H9 (cell line): ENCODE data around the gene CPNE8. TPM values are rescaled to one million over a fixed set of nuclear protein-coding genes. Genes with fewer than 3 reads are reported as not detected.

Experiments
- DNase-seq: peaks from one replicate; pipeline ENCODE4 v3.0.0-alpha.2; 2017
- H2AFZ ChIP-seq: one replicate; pipeline ENCODE4 v1.6.1; 2013; ENCODE audit warnings: mild to moderate bottlenecking, low read length, control low read depth, moderate library complexity
- H2AK5ac ChIP-seq: 2 replicates; pipeline ENCODE4 v1.6.1; 2013; ENCODE audit warnings: low read length, control low read depth, mixed read lengths; ENCODE audit not compliant: insufficient read length
- H2BK120ac ChIP-seq: one replicate; pipeline ENCODE4 v1.6.1; 2013; ENCODE audit warnings: low read depth, mild to moderate bottlenecking, low read length, control low read depth, inconsistent platforms; ENCODE audit not compliant: poor library complexity, severe bottlenecking
- H2BK12ac ChIP-seq: 2 replicates; pipeline ENCODE4 v1.6.1; 2013; ENCODE audit warnings: low read length, control low read depth, mixed read lengths, low read depth; ENCODE audit not compliant: insufficient read length
- H2BK15ac ChIP-seq: 2 replicates; pipeline ENCODE4 v1.6.1; 2013; ENCODE audit warnings: low read depth, low read length, control low read depth
- H2BK20ac ChIP-seq: one replicate; pipeline ENCODE4 v1.6.1; 2013; ENCODE audit warnings: low read depth, mild to moderate bottlenecking, low read length, control low read depth, inconsistent platforms; ENCODE audit not compliant: poor library complexity, severe bottlenecking
- H2BK5ac ChIP-seq: 2 replicates; pipeline ENCODE4 v1.6.1; 2013; ENCODE audit warnings: low read length, control low read depth, mixed read lengths; ENCODE audit not compliant: insufficient read length
- H3K14ac ChIP-seq: 2 replicates; pipeline ENCODE4 v1.6.1; 2013; ENCODE audit warnings: low read length, control low read depth; ENCODE audit not compliant: insufficient read depth
- H3K18ac ChIP-seq: 2 replicates; pipeline ENCODE4 v1.6.1; 2013; ENCODE audit warnings: low read depth, mild to moderate bottlenecking, mixed read lengths, low read length, control low read depth; ENCODE audit not compliant: insufficient read length
- H3K23ac ChIP-seq: 2 replicates; pipeline ENCODE4 v1.6.1; 2013; ENCODE audit warnings: low read length, control low read depth, mixed read lengths, low read depth; ENCODE audit not compliant: insufficient read length
- H3K23me2 ChIP-seq: 2 replicates; pipeline ENCODE4 v1.6.1; 2013; ENCODE audit warnings: low read depth, mild to moderate bottlenecking, mixed read lengths, low read length, control low read depth; ENCODE audit not compliant: insufficient read length, poor library complexity, severe bottlenecking
- H3K27ac ChIP-seq: 2 replicates; pipeline ENCODE4 v1.5.1; 2013; ENCODE audit warnings: low read length, control low read depth, mixed read lengths, low read depth; ENCODE audit not compliant: insufficient read length
- H3K27me3 ChIP-seq: 2 replicates; pipeline ENCODE4 v1.6.1; 2013; ENCODE audit warnings: low read length, control low read depth, inconsistent platforms; ENCODE audit not compliant: insufficient read depth
- H3K4ac ChIP-seq: 2 replicates; pipeline ENCODE4 v1.6.1; 2013; ENCODE audit warnings: low read depth, mild to moderate bottlenecking, control low read depth, inconsistent platforms, low read length, moderate library complexity
- H3K4me1 ChIP-seq: 2 replicates; pipeline ENCODE4 v1.6.1; 2013; ENCODE audit warnings: low read length, control low read depth, inconsistent platforms; ENCODE audit not compliant: insufficient read depth
- H3K4me2 ChIP-seq: 2 replicates; pipeline ENCODE4 v1.6.1; 2013; ENCODE audit warnings: low read length, control low read depth, mixed read lengths; ENCODE audit not compliant: insufficient read length, insufficient read depth
- H3K56ac ChIP-seq: 2 replicates; pipeline ENCODE4 v1.6.1; 2013; ENCODE audit warnings: low read depth, mild to moderate bottlenecking, mixed read lengths, low read length, control low read depth; ENCODE audit not compliant: insufficient read length
- H3K79me1 ChIP-seq: 2 replicates; pipeline ENCODE4 v1.6.1; 2013; ENCODE audit warnings: low read depth, mild to moderate bottlenecking, moderate library complexity, low read length, control low read depth, inconsistent platforms; ENCODE audit not compliant: insufficient read depth, poor library complexity, severe bottlenecking
- H3K79me2 ChIP-seq: 2 replicates; pipeline ENCODE4 v1.6.1; 2013; ENCODE audit warnings: low read length, control low read depth, inconsistent platforms; ENCODE audit not compliant: insufficient read depth
- H3K9ac ChIP-seq: 2 replicates; pipeline ENCODE4 v1.6.1; 2013; ENCODE audit warnings: low read length, control low read depth, mixed read lengths; ENCODE audit not compliant: insufficient read length; ENCODE audit errors: extremely low read depth
- H3K9me3 ChIP-seq: one replicate; pipeline ENCODE4 v1.6.1; 2013; ENCODE audit warnings: low read depth, low read length, inconsistent platforms; ENCODE audit not compliant: control insufficient read depth
- H3T11ph ChIP-seq: one replicate; pipeline ENCODE4 v1.6.1; 2013; ENCODE audit warnings: mild to moderate bottlenecking, low read length, control low read depth, inconsistent platforms
- H4K20me1 ChIP-seq: one replicate; pipeline ENCODE4 v1.6.1; 2013; ENCODE audit not compliant: control insufficient read depth, insufficient read length, insufficient read depth
- H4K5ac ChIP-seq: 2 replicates; pipeline ENCODE4 v1.6.1; 2013; ENCODE audit warnings: low read depth, mild to moderate bottlenecking, mixed read lengths, low read length, control low read depth; ENCODE audit not compliant: insufficient read length
- H4K8ac ChIP-seq: replicated peaks from 2 replicates; pipeline ENCODE4 v1.6.1; 2013; ENCODE audit warnings: low read length, control low read depth, mixed read lengths, low read depth; ENCODE audit not compliant: insufficient read length
- H4K91ac ChIP-seq: 2 replicates; pipeline ENCODE4 v1.6.1; 2013; ENCODE audit warnings: low read depth, mild to moderate bottlenecking, moderate library complexity, mixed read lengths, low read length, control low read depth; ENCODE audit not compliant: insufficient read length
- H3K27ac Mint-ChIP-seq, 3 experiments: 2 replicates in 2 of 3; 3 replicates in 1 of 3; pipeline ENCODE4 v1.8.0; 2020 to 2021; ENCODE audit warnings: mixed read lengths in 3 of 3, mild to moderate bottlenecking in 1 of 3, moderate library complexity in 1 of 3
- H3K27me3 Mint-ChIP-seq: 2 replicates; pipeline ENCODE4 v1.8.0; 2021; ENCODE audit warnings: low read depth, mild to moderate bottlenecking, moderate library complexity, mixed read lengths
- H3K36me3 Mint-ChIP-seq, 3 experiments: 2 replicates in 2 of 3; 3 replicates in 1 of 3; pipeline ENCODE4 v1.8.0; 2020 to 2021; ENCODE audit warnings: low read depth in 3 of 3, mixed read lengths in 3 of 3; ENCODE audit not compliant: insufficient read depth in 1 of 3
- H3K4me1 Mint-ChIP-seq, 2 experiments: 2 replicates each; pipeline ENCODE4 v1.8.0; 2020; ENCODE audit warnings: mixed read lengths in 2 of 2
- H3K4me3 Mint-ChIP-seq, 2 experiments: 2 replicates in 1 of 2; 3 replicates in 1 of 2; pipeline ENCODE4 v1.8.0; 2020 to 2021; ENCODE audit warnings: mild to moderate bottlenecking in 2 of 2, mixed read lengths in 2 of 2, moderate library complexity in 1 of 2
- H3K9me3 Mint-ChIP-seq, 2 experiments: 2 replicates in 1 of 2; 3 replicates in 1 of 2; pipeline ENCODE4 v1.8.0; 2020; ENCODE audit warnings: mild to moderate bottlenecking in 2 of 2, mixed read lengths in 2 of 2, moderate library complexity in 1 of 2
- total RNA-seq: library from RNA; stranded (reverse); gene quantifications from 2 replicates; pipeline ENCODE4 v1.2.1, GENCODE V29; 2021
- TF ChIP-seq, protein P1 (sequence below): fragments of 200-600 bp; sonication (generic); conservative IDR thresholded peaks from 3 replicates; pipeline ENCODE4 v1.8.0; 2021; ENCODE audit warnings: antibody characterized with exemption, mild to moderate bottlenecking

The CPNE8 gene
- total RNA-seq, 1 experiment from 2014 or later: 1.9 TPM

DNA sequence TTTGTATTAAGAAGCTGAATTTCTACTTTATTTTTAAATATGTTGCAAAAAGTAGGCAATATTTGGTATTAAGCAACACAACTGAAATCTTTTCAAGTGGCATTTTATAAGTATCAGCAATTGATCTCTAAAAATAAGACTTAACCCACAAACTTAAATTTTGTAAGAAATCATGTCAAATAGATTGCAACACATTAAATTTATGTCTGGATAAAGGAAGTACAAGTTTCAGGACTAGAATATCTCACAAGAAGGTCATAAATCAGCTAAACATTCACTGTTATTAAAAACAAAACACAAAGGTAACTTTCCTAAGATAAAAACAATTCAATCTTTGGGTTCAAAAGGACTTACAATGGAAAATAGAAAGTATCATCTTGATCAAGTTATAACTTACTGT is 32.8 kb downstream of the CPNE8 start:
- H3K36me3 Mint-ChIP-seq: peaks cover 0 to 5% (median 3%) of the 10 kb centered on the region in 3 experiments; a peak in 3 of 7 replicates
- Histone ChIP-seq H4K91ac (no peak overlapping the region), H2BK5ac (no peak overlapping the region), H3K23me2 (no peaks in the 10 kb centered on the region), H4K20me1 (no peaks in the 10 kb centered on the region), H2BK15ac (no peak overlapping the region), H3K4me2 (no peak overlapping the region), H2BK120ac (no peak overlapping the region), H3K79me2 (no peaks in the 10 kb centered on the region), H3K56ac (no peak overlapping the region), H2BK20ac (no peak overlapping the region), H3K14ac (no peak overlapping the region), H3T11ph (no peak overlapping the region), H2AK5ac (no peak overlapping the region), H3K27ac (no peak overlapping the region), H4K5ac (no peak overlapping the region), H3K9ac (no peak overlapping the region), H3K9me3 (no peaks in the 10 kb centered on the region), H3K27me3 (no peaks in the 10 kb centered on the region), H3K18ac (no peak overlapping the region), H3K79me1 (no peaks in the 10 kb centered on the region), H3K4me1 (no peaks in the 10 kb centered on the region), H2AFZ (no peak overlapping the region), H3K23ac (no peak overlapping the region), H3K4ac (no peak overlapping the region), H2BK12ac (no peak overlapping the region), H4K8ac (no peak overlapping the region)
- H3K27me3 Mint-ChIP-seq: no peaks in the 10 kb centered on the region
- H3K4me3 Mint-ChIP-seq: no peak overlapping the region
- H3K4me1 Mint-ChIP-seq: peaks cover under 1 to 1% of the 10 kb centered on the region in 2 experiments; a peak in 2 of 4 replicates
- no peak overlapping the region for H3K27ac Mint-ChIP-seq
- no peaks in the 10 kb centered on the region for H3K9me3 Mint-ChIP-seq
- TF ChIP-seq, protein P1, sequence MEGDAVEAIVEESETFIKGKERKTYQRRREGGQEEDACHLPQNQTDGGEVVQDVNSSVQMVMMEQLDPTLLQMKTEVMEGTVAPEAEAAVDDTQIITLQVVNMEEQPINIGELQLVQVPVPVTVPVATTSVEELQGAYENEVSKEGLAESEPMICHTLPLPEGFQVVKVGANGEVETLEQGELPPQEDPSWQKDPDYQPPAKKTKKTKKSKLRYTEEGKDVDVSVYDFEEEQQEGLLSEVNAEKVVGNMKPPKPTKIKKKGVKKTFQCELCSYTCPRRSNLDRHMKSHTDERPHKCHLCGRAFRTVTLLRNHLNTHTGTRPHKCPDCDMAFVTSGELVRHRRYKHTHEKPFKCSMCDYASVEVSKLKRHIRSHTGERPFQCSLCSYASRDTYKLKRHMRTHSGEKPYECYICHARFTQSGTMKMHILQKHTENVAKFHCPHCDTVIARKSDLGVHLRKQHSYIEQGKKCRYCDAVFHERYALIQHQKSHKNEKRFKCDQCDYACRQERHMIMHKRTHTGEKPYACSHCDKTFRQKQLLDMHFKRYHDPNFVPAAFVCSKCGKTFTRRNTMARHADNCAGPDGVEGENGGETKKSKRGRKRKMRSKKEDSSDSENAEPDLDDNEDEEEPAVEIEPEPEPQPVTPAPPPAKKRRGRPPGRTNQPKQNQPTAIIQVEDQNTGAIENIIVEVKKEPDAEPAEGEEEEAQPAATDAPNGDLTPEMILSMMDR: no peak
- no peak for DNase-seq
